ENCODE results near the gene PSMA1.

Gene PSMA1

DNA sequence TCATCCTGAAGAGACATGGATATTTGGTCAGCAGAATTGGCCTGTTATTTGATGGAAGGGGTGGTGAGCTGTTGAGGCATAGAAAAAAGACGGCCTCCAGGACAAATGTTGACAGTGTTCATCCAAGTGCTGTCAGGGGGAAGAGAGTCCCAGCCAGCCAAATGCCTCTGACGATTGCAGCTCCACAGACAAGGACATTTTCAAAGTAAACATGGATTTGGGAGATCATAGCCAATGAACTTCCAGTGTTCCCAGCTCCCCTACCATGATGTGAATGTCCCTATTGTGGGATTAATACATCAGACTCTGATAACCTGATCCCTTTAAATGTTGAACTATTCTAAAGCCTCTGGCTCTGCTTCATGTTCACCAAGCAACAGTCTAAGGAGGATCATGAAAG lies 31.2 kb upstream of the PSMA1 start:
- no peak overlapping the region for H3K27ac ChIP-seq
- TF ChIP-seq CTCF (conservative IDR thresholded peaks at IDR 0.05), result no peak
- no peak for TF ChIP-seq ZFX (IDR thresholded peaks at IDR 0.05)

DNA sequence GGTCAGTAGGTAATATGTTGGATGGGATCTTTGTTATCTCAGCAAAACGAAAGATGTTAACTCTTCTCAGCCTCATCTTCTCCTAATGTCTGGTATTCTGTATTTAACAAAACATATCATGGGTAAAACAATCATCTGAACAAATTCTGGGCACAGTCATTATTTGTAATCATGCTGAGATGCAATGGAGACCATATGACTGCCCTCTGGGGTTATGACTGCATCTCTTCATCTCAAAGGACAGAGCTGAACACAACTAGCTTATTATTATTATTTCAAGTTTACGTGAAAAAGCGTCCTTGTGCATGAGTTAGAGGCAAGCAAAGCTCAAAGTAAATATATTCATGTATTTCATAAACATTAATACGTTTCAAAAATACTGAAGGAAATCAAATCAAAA lies 29.7 kb upstream of the PSMA1 start:
- H3K27ac ChIP-seq, result no peak overlapping the region
- TF ChIP-seq ZFX (IDR thresholded peaks at IDR 0.05) (no peak), CTCF (conservative IDR thresholded peaks at IDR 0.05) (no peak)

- no peak for TF ChIP-seq ZFX (IDR thresholded peaks at IDR 0.05)
- no peak for TF ChIP-seq CTCF (conservative IDR thresholded peaks at IDR 0.05)
- no peak overlapping the region for H3K27ac ChIP-seq
These were observed 27.3 kb upstream of the PSMA1 start for GRCh38 chr11:14547440-14547839.

DNA sequence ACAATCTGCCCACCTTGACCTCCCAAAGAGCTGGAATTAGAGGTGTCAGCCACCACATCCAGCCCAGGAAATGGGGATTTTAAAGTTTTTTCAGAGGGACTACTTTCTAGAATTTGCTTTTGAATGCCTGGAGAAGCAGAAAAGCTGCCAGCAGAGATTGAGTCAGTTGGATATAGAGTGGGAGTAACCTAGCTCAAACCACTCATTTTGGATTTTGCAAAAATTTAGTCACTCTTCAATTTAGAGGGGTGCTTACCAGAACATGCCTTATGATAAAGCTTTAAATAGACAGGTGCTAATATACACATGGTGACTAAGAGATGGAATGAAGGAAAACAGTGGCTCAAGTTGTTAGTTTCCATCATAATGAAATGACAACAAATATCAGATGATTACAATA lies 26.5 kb upstream of the PSMA1 start:
- no peak overlapping the region for H3K27ac ChIP-seq
- no peak for TF ChIP-seq ZFX (IDR thresholded peaks at IDR 0.05)
- no peak for TF ChIP-seq CTCF (conservative IDR thresholded peaks at IDR 0.05)

DNA sequence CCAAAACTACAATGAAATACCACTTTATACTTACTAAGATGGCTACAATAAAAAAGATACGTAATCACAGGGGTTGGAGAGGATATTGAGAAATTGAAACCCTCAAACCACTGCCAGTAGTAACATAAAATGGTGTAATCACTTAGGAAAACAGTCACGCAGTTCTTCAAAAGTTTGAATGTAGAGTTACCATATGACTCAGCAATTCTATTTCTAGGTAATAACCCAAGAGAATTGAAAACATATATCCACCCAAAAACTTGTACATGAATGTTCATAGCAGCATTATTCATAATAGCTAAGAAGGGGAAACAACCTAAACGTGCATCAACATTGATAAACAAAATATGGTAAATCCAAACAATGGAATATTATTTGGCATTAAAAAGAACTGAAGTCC lies 24.4 kb upstream of the PSMA1 start:
- no peak overlapping the region for H3K27ac ChIP-seq
- no peak for TF ChIP-seq CTCF (conservative IDR thresholded peaks at IDR 0.05)
- no peak for TF ChIP-seq ZFX (IDR thresholded peaks at IDR 0.05)

DNA sequence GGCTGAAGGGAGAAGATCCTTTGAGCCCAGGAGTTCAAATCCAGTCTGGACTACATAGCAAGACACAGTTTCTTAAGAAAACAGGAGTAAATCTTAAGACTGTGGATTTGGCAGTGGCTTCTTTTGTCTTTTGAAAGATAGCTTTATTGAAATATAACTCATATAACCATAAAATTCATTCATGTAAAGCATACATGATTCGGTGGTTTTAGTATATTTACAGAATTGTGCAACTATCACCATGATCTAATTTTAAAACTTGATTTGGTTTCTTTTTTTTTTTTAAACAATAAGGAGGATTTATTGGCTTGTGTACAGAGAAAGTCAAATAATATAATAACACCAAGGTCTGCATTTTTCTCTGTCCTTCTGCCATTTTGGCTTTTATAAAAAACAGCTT lies 23.1 kb upstream of the PSMA1 start:
- TF ChIP-seq CTCF (conservative IDR thresholded peaks at IDR 0.05) (no peak), ZFX (IDR thresholded peaks at IDR 0.05) (no peak)
- no peak overlapping the region for H3K27ac ChIP-seq

- H3K27ac ChIP-seq, result no peak overlapping the region
- TF ChIP-seq CTCF (conservative IDR thresholded peaks at IDR 0.05) (no peak), ZFX (IDR thresholded peaks at IDR 0.05) (no peak)
These were observed 22.1 kb upstream of the PSMA1 start for GRCh38 chr11:14542324-14542723.

Measured in C4-2B (cell line).